HEK293T (cell line): ENCODE measurements around the gene TRABD2A.

Experiments
- ELF4 ChIP-seq: fragments of 450-650 bp; IDR thresholded peaks from 2 replicates; pipeline ENCODE4 v1.6.1; 2017; ENCODE audit warnings: antibody characterized with exemption
- FOXA1 ChIP-seq: fragments of 450-650 bp; IDR thresholded peaks from 2 replicates; pipeline ENCODE4 v1.6.1; 2016; ENCODE audit warnings: mild to moderate bottlenecking
- FOXK2 ChIP-seq: fragments of 450-650 bp; IDR thresholded peaks from 2 replicates; pipeline ENCODE4 v1.6.1; 2016; ENCODE audit warnings: mild to moderate bottlenecking
- L3MBTL2 ChIP-seq: fragments of 450-650 bp; conservative IDR thresholded peaks from 2 replicates; pipeline ENCODE4 v1.6.1; 2016; ENCODE audit warnings: mild to moderate bottlenecking
- SP1 ChIP-seq: fragments of 450-650 bp; IDR thresholded peaks from 2 replicates; pipeline ENCODE4 v1.6.1; 2017
- SUZ12 ChIP-seq: fragments of 450-650 bp; IDR thresholded peaks from 2 replicates; pipeline ENCODE4 v1.6.1; 2016; ENCODE audit warnings: mild to moderate bottlenecking

- TF ChIP-seq L3MBTL2 (no peak), SUZ12 (no peak), FOXK2 (no peak), SP1 (no peak), ELF4 (no peak), FOXA1 (no peak)
Measured at GRCh38 chr2:84830095-84830494, 50.8 kb downstream of the TRABD2A start.
